SK-N-MC (cell line): ENCODE measurements around the gene MTG1.
"Not testable (repeated sequence)": the region's sequence is repeated elsewhere in the genome, so short reads cannot be mapped to it uniquely, and the experiment has no call there.

Source experiments
- DNase-seq: peaks from one replicate; pipeline ENCODE4 v3.0.0-alpha.2; 2011; ENCODE audit warnings: low read depth, low spot score
- H3K27ac ChIP-seq: fragments of 200-600 bp; sonication (generic); 2 replicates; pipeline ENCODE4 v1.5.1; 2016; ENCODE audit warnings: mixed run types
- H3K36me3 ChIP-seq: fragments of 200-600 bp; sonication (generic); 2 replicates; pipeline ENCODE4 v1.6.1; 2017; ENCODE audit warnings: antibody characterized with exemption, low read length, mixed read lengths; ENCODE audit not compliant: insufficient read depth
- H3K4me3 ChIP-seq: fragments of 200-600 bp; sonication (generic); 2 replicates; pipeline ENCODE4 v1.5.1; 2016
- H3K9ac ChIP-seq: fragments of 200-600 bp; sonication (generic); 2 replicates; pipeline ENCODE4 v1.8.0; 2017; ENCODE audit warnings: mixed run types, mixed read lengths; ENCODE audit not compliant: insufficient read length
- H3K9me3 ChIP-seq: fragments of 200-600 bp; sonication (generic); 2 replicates; pipeline ENCODE4 v1.6.1; 2017; ENCODE audit warnings: low read depth, mild to moderate bottlenecking, antibody characterized with exemption, low read length, moderate library complexity, mixed read lengths
- EZH2 ChIP-seq: fragments of 200-600 bp; sonication (generic); IDR thresholded peaks from one replicate; pipeline ENCODE4 v1.6.1; 2017; ENCODE audit warnings: antibody characterized with exemption
- FOXP2 ChIP-seq: optimal IDR thresholded peaks from 2 replicates; pipeline ENCODE3; 2011; ENCODE audit warnings: mild to moderate bottlenecking, moderate library complexity; ENCODE audit not compliant: insufficient read depth; ENCODE audit errors: extremely low read length, control extremely low read depth
- POLR2AphosphoS5 ChIP-seq: IDR thresholded peaks from 2 replicates; pipeline ENCODE4 v1.6.1; 2012; ENCODE audit warnings: mild to moderate bottlenecking, low read depth, low read length, borderline replicate concordance

MTG1 gene

GRCh38 chr10:133411523-133412380, 17.8 kb downstream of the MTG1 start:
- Histone ChIP-seq H3K9ac (no peak overlapping the region), H3K36me3 (peaks cover 59% of the 10 kb centered on the region), H3K9me3 (no peaks in the 10 kb centered on the region), H3K27ac (no peak overlapping the region), H3K4me3 (no peak overlapping the region)
- DNase-seq: no peak
- no peak for TF ChIP-seq POLR2AphosphoS5
- TF ChIP-seq FOXP2: no peak
- no peak for TF ChIP-seq EZH2

GRCh38 chr10:133412381-133412711, 18.4 kb downstream of the MTG1 start:
- no peak for TF ChIP-seq EZH2
- no peak for TF ChIP-seq POLR2AphosphoS5
- no peak for TF ChIP-seq FOXP2
- Histone ChIP-seq H3K9ac (no peak overlapping the region), H3K36me3 (peaks cover 54% of the 10 kb centered on the region)

GRCh38 chr10:133414401-133414800, 20.4 kb downstream of the MTG1 start:
- H3K9ac ChIP-seq, H3K27ac ChIP-seq, H3K9me3 ChIP-seq, DNase-seq, H3K4me3 ChIP-seq: not testable (repeated sequence)
- H3K36me3 ChIP-seq: peaks cover 35% of the 10 kb centered on the region

More at GRCh38 chr10:133412381-133412711, 18.4 kb downstream of the MTG1 start:
- no peak for DNase-seq
- no peaks in the 10 kb centered on the region for H3K9me3 ChIP-seq
- H3K4me3 ChIP-seq: no peak overlapping the region
- no peak overlapping the region for H3K27ac ChIP-seq

- Histone ChIP-seq H3K36me3 (peaks cover 23% of the 10 kb centered on the region), H3K27ac (no peak overlapping the region), H3K9ac (no peak overlapping the region), H3K4me3 (no peak overlapping the region), H3K9me3 (no peaks in the 10 kb centered on the region)
- no peak for DNase-seq
- TF ChIP-seq POLR2AphosphoS5 (no peak), FOXP2 (no peak), EZH2 (no peak)
Measured at GRCh38 chr10:133415752-133416151, 21.8 kb downstream of the MTG1 start.

- TF ChIP-seq FOXP2: no peak
- Histone ChIP-seq H3K36me3 (no peaks in the 10 kb centered on the region; the same call in 1 of the 2 replicates), H3K9me3 (no peaks in the 10 kb centered on the region), H3K27ac (no peak overlapping the region), H3K4me3 (no peak overlapping the region), H3K9ac (no peak overlapping the region)
- no peak for DNase-seq
Measured at GRCh38 chr10:133418289-133418993, 24.5 kb downstream of the MTG1 start.

- DNase-seq: no peak
- Histone ChIP-seq H3K27ac (no peak overlapping the region), H3K4me3 (no peak overlapping the region), H3K36me3 (no peaks in the 10 kb centered on the region), H3K9me3 (no peaks in the 10 kb centered on the region), H3K9ac (no peak overlapping the region)
- TF ChIP-seq EZH2 (no peak), FOXP2 (no peak), POLR2AphosphoS5 (no peak)
Measured at GRCh38 chr10:133419211-133419950, 25.4 kb downstream of the MTG1 start.

- H3K27ac ChIP-seq: no peak overlapping the region
- TF ChIP-seq FOXP2 (no peak), EZH2 (no peak), POLR2AphosphoS5 (no peak)
Measured at GRCh38 chr10:133420028-133420427, 26.1 kb downstream of the MTG1 start.

DNA sequence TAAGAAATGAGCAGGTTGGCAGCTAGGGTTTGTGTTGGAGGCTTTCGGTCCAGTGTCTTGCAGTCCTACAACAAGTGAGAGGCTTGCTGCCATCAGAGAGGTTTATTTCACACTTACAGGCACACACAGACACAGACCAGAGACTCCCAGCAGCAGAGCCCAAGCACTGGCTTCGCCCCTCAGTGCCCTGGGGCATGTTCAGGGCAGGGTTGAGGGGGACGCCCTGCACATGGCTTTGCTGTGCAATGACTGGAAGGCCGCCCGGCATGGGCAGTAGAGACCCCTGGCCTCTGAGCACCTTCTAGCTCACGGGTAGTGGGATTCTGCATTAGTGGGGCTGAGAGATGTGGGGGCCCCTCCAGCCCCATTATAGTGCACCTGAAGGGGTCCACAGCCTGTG, 26.6 kb downstream of the MTG1 start:
- H3K4me3 ChIP-seq: no peak overlapping the region
- H3K9ac ChIP-seq: no peak overlapping the region
- DNase-seq: no peak
- H3K9me3 ChIP-seq: no peaks in the 10 kb centered on the region
- no peak for TF ChIP-seq POLR2AphosphoS5
- no peak for TF ChIP-seq EZH2
- TF ChIP-seq FOXP2: no peak
- no peaks in the 10 kb centered on the region for H3K36me3 ChIP-seq
- no peak overlapping the region for H3K27ac ChIP-seq

More at GRCh38 chr10:133420028-133420427, 26.1 kb downstream of the MTG1 start:
- DNase-seq: no peak
- no peaks in the 10 kb centered on the region for H3K36me3 ChIP-seq
- no peaks in the 10 kb centered on the region for H3K9me3 ChIP-seq
- H3K4me3 ChIP-seq: no peak overlapping the region
- H3K9ac ChIP-seq: no peak overlapping the region
